Liver (tissue), 9 donors: ENCODE data around the gene NUBPL. TPM values are rescaled to one million over a fixed set of nuclear protein-coding genes. Genes with fewer than 3 reads are reported as not detected.

ENCODE experiments used
- DNase-seq: peaks from one replicate; pipeline ENCODE4 v3.0.0-alpha.2; 2017; ENCODE audit warnings: low spot score
- H3K27ac ChIP-seq, 2 donors: one replicate each; pipeline ENCODE4 v1.7.0; 2013; ENCODE audit warnings: inconsistent platforms in 2 of 2, low read length in 2 of 2, control low read depth in 1 of 2, low read depth in 1 of 2, mild to moderate bottlenecking in 1 of 2
- H3K27me3 ChIP-seq, 4 donors: one replicate each; pipeline versions ENCODE4 v1.6.1 to v1.7.0; 2013; ENCODE audit warnings: low read length in 3 of 4, inconsistent platforms in 1 of 4, mild to moderate bottlenecking in 1 of 4, moderate library complexity in 1 of 4; ENCODE audit not compliant: control insufficient read depth in 4 of 4, insufficient read depth in 4 of 4
- H3K36me3 ChIP-seq, 4 donors: one replicate each; pipeline versions ENCODE4 v1.6.1 to v1.7.0; 2013; ENCODE audit warnings: low read length in 3 of 4, mild to moderate bottlenecking in 3 of 4, low read depth in 1 of 4, moderate library complexity in 1 of 4; ENCODE audit not compliant: control insufficient read depth in 4 of 4, insufficient read depth in 3 of 4
- H3K4me1 ChIP-seq, 4 donors: one replicate each; pipeline versions ENCODE4 v1.6.1 to v1.7.0; 2013; ENCODE audit warnings: low read length in 3 of 4, mild to moderate bottlenecking in 3 of 4, moderate library complexity in 1 of 4; ENCODE audit not compliant: control insufficient read depth in 4 of 4, insufficient read depth in 4 of 4
- H3K4me3 ChIP-seq, 3 donors: one replicate each; pipeline versions ENCODE4 v1.6.1 to v1.7.0; 2013; ENCODE audit warnings: low read length in 3 of 3, control low read depth in 1 of 3, low read depth in 1 of 3, mild to moderate bottlenecking in 1 of 3
- H3K9ac ChIP-seq, 2 donors: one replicate each; pipeline ENCODE4 v1.7.0; 2013; ENCODE audit warnings: low read length in 2 of 2, mild to moderate bottlenecking in 2 of 2, moderate library complexity in 2 of 2, control low read depth in 1 of 2, low read depth in 1 of 2
- H3K9me3 ChIP-seq, 4 donors: one replicate each; pipeline versions ENCODE4 v1.6.1 to v1.7.0; 2013; ENCODE audit warnings: low read length in 3 of 4; ENCODE audit not compliant: control insufficient read depth in 4 of 4
- ATF3 ChIP-seq: IDR thresholded peaks from 2 replicates; pipeline ENCODE4 v1.6.1; 2016; ENCODE audit warnings: antibody characterized with exemption
- EGR1 ChIP-seq, 2 donors: IDR thresholded peaks; 2 replicates each; pipeline ENCODE4 v1.6.1; 2016 to 2018; ENCODE audit warnings: antibody characterized with exemption in 2 of 2, low read depth in 2 of 2
- FOXA1 ChIP-seq: IDR thresholded peaks from 2 replicates; pipeline ENCODE4 v1.6.1; 2016; ENCODE audit warnings: antibody characterized with exemption
- FOXA2 ChIP-seq: IDR thresholded peaks from 2 replicates; pipeline ENCODE4 v1.6.1; 2016; ENCODE audit warnings: antibody characterized with exemption
- GABPA ChIP-seq, 2 donors: IDR thresholded peaks in 1 of 2; conservative IDR thresholded peaks in 1 of 2; 2 replicates each; pipeline ENCODE4 v1.6.1; 2016; ENCODE audit warnings: antibody characterized with exemption in 2 of 2, mild to moderate bottlenecking in 1 of 2, moderate library complexity in 1 of 2
- HNF4G ChIP-seq: IDR thresholded peaks from 2 replicates; pipeline ENCODE4 v1.6.1; 2016; ENCODE audit warnings: antibody characterized with exemption
- JUND ChIP-seq, 2 donors: IDR thresholded peaks; 2 replicates each; pipeline ENCODE4 v1.6.1; 2016; ENCODE audit warnings: antibody characterized with exemption in 2 of 2
- NR2F2 ChIP-seq: IDR thresholded peaks from 2 replicates; pipeline ENCODE4 v1.6.1; 2016; ENCODE audit warnings: antibody characterized with exemption
- RAD21 ChIP-seq, 2 donors: IDR thresholded peaks; 2 replicates each; pipeline ENCODE4 v1.6.1; 2016; ENCODE audit warnings: antibody characterized with exemption in 2 of 2, mild to moderate bottlenecking in 2 of 2
- REST ChIP-seq: IDR thresholded peaks from 2 replicates; pipeline ENCODE4 v1.6.1; 2016; ENCODE audit warnings: antibody characterized with exemption, mild to moderate bottlenecking
- RXRA ChIP-seq, 2 donors: IDR thresholded peaks; 2 replicates each; pipeline ENCODE4 v1.6.1; 2017 to 2018; ENCODE audit warnings: antibody characterized with exemption in 2 of 2, mild to moderate bottlenecking in 1 of 2
- SP1 ChIP-seq: IDR thresholded peaks from 2 replicates; pipeline ENCODE4 v1.6.1; 2018; ENCODE audit warnings: antibody characterized with exemption, mild to moderate bottlenecking
- TAF1 ChIP-seq: conservative IDR thresholded peaks from 2 replicates; pipeline ENCODE4 v1.6.1; 2016; ENCODE audit warnings: antibody characterized with exemption, mild to moderate bottlenecking
- YY1 ChIP-seq: IDR thresholded peaks from 2 replicates; pipeline ENCODE4 v1.6.1; 2016; ENCODE audit warnings: antibody characterized with exemption, mild to moderate bottlenecking
- WGBS: extraction: QIAGEN DNeasy Blood & Tissue Kit; methylation state at CpG from one replicate; pipeline ENCODE4 v1.1.7; 2013; 5-methylcytosine and 5-hydroxymethylcytosine counted together
- polyA plus RNA-seq, 2 donors: library from polyadenylated mRNA; stranded (reverse) in 1 of 2; unstranded in 1 of 2; fragments of 200-250 nt in 1 of 2; fragments of >200 nt in 1 of 2; fragmentation: Nextera tagmentation in 1 of 2; extraction: Ambion mirVana in 1 of 2; gene quantifications; one replicate each; pipeline versions ENCODE4 v1.2.1 to v1.2.3, GENCODE V29; 2013 to 2015
- total RNA-seq, 2 donors: library from RNA; depleted of rRNA; stranded (reverse); fragments of >200 nt; gene quantifications; one replicate each; pipeline ENCODE4 v1.2.3, GENCODE V29; 2014
- TF ChIP-seq, protein P1 (sequence below): IDR thresholded peaks from 2 replicates; pipeline ENCODE4 v1.6.1; 2016; ENCODE audit warnings: antibody characterized with exemption
- TF ChIP-seq, protein P2 (sequence below): IDR thresholded peaks from 2 replicates; pipeline ENCODE4 v1.6.1; 2016; ENCODE audit warnings: antibody characterized with exemption
- TF ChIP-seq, protein P3 (sequence below): fragments of 150-350 bp; IDR thresholded peaks from 2 replicates; pipeline ENCODE4 v1.5.1; 2017; ENCODE audit warnings: improper control_type of control experiment, low read depth, low read length; ENCODE audit not compliant: missing input control
- donor health status: healthy.
- donor health status: healthy.
- donor health status: healthy.
- donor health status: healthy.
- donor health status: healthy.

The NUBPL gene
- total and polyA plus RNA-seq, 4 donors, result 4.2 to 9.3 (median 6.7) TPM

DNA sequence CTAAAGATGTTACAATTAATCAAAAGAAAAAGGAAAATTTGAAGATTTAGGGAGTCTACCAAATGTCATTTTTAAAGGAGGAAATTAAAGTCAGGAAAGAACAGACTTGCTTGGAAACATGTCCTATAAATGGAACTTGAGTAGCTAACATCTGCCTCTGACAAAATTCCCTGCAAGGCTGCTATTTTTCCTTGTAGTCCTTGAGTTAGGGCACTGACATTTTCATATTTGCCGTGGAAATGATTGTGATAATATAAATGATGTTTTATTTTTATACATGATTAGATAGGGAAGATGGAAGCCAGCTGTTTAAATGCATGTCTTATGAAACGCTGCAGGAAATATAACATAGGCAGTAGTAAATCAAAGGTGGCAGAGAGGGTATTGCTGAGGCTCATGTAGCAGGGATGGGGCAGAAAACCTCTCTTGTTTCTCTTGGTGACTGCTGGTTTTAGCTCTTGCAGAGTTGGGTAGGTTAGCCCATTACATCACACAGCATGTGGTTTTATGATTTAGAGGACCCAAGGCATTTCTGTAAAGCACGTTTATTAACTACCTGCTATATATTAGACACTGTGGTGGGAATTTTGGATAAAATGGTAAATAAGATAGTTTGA lies 21.7 kb downstream of the NUBPL start:
- no peaks in the 10 kb centered on the region for H3K4me1 ChIP-seq
- H3K9ac ChIP-seq, result no peak overlapping the region
- no peak overlapping the region for H3K27ac ChIP-seq
- DNase-seq, result no peak
- H3K27me3 ChIP-seq, result no peaks in the 10 kb centered on the region
- TF ChIP-seq FOXA1 (no peak), NR2F2 (no peak), SP1 (no peak), FOXA2 (no peak), GABPA (IDR thresholded peaks at IDR 0.05 in 1 of 2, conservative IDR thresholded peaks at IDR 0.05 in 1 of 2) (no peak), HNF4G (no peak), ATF3 (no peak), YY1 (no peak), JUND (IDR thresholded peaks at IDR 0.05) (no peak)
- TF ChIP-seq, protein P1, sequence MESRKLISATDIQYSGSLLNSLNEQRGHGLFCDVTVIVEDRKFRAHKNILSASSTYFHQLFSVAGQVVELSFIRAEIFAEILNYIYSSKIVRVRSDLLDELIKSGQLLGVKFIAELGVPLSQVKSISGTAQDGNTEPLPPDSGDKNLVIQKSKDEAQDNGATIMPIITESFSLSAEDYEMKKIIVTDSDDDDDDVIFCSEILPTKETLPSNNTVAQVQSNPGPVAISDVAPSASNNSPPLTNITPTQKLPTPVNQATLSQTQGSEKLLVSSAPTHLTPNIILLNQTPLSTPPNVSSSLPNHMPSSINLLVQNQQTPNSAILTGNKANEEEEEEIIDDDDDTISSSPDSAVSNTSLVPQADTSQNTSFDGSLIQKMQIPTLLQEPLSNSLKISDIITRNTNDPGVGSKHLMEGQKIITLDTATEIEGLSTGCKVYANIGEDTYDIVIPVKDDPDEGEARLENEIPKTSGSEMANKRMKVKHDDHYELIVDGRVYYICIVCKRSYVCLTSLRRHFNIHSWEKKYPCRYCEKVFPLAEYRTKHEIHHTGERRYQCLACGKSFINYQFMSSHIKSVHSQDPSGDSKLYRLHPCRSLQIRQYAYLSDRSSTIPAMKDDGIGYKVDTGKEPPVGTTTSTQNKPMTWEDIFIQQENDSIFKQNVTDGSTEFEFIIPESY, result no peak
- no peak overlapping the region for H3K4me3 ChIP-seq
- H3K9me3 ChIP-seq, result no peaks in the 10 kb centered on the region
- WGBS, result 83% methylated on average over 3 of the region's 3 CpGs
- no peaks in the 10 kb centered on the region for H3K36me3 ChIP-seq

- Histone ChIP-seq H3K27me3 (no peaks in the 10 kb centered on the region), H3K4me1 (no peaks in the 10 kb centered on the region), H3K36me3 (no peaks in the 10 kb centered on the region), H3K4me3 (no peak overlapping the region), H3K9ac (no peak overlapping the region), H3K9me3 (no peaks in the 10 kb centered on the region), H3K27ac (no peak overlapping the region)
- DNase-seq, result no peak
- 85% methylated on average over 2 of the region's 2 CpGs for WGBS
- TF ChIP-seq FOXA2 (no peak), GABPA (IDR thresholded peaks at IDR 0.05 in 1 of 2, conservative IDR thresholded peaks at IDR 0.05 in 1 of 2) (no peak), REST (no peak), RXRA (IDR thresholded peaks at IDR 0.05) (no peak), JUND (IDR thresholded peaks at IDR 0.05) (no peak), ATF3 (no peak), NR2F2 (no peak), FOXA1 (no peak), EGR1 (IDR thresholded peaks at IDR 0.05; ENCODE audit: low read depth in 2 of 2) (no peak), SP1 (no peak), TAF1 (no peak), RAD21 (IDR thresholded peaks at IDR 0.05) (no peak), YY1 (no peak), HNF4G (no peak)
- TF ChIP-seq, protein P2, sequence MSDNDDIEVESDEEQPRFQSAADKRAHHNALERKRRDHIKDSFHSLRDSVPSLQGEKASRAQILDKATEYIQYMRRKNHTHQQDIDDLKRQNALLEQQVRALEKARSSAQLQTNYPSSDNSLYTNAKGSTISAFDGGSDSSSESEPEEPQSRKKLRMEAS, result no peak
- TF ChIP-seq, protein P1, result no peak
- TF ChIP-seq, protein P3, sequence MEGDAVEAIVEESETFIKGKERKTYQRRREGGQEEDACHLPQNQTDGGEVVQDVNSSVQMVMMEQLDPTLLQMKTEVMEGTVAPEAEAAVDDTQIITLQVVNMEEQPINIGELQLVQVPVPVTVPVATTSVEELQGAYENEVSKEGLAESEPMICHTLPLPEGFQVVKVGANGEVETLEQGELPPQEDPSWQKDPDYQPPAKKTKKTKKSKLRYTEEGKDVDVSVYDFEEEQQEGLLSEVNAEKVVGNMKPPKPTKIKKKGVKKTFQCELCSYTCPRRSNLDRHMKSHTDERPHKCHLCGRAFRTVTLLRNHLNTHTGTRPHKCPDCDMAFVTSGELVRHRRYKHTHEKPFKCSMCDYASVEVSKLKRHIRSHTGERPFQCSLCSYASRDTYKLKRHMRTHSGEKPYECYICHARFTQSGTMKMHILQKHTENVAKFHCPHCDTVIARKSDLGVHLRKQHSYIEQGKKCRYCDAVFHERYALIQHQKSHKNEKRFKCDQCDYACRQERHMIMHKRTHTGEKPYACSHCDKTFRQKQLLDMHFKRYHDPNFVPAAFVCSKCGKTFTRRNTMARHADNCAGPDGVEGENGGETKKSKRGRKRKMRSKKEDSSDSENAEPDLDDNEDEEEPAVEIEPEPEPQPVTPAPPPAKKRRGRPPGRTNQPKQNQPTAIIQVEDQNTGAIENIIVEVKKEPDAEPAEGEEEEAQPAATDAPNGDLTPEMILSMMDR, result no peak
These were observed 29.0 kb downstream of the NUBPL start for GRCh38 chr14:31590206-31590605.
